Esophagus squamous epithelium (tissue), 4 donors: ENCODE results near the gene DNM3.

Experiments
- POLR2A ChIP-seq, 4 donors: fragments of 450-650 bp; IDR thresholded peaks; one replicate each; pipeline ENCODE4 v1.6.1; 2017; ENCODE audit warnings: antibody characterized with exemption in 4 of 4, mild to moderate bottlenecking in 4 of 4, moderate library complexity in 3 of 4
- TF ChIP-seq, protein P1 (sequence below), 6 experiments: fragments of 450-650 bp in 4 of 6; fragments of 200-600 bp in 2 of 6; sonication (generic) in 2 of 6; IDR thresholded peaks; one replicate each; pipeline ENCODE4 v1.5.1; 2016 to 2019; ENCODE audit warnings: antibody characterized with exemption in 6 of 6, mild to moderate bottlenecking in 4 of 6, moderate library complexity in 4 of 6

DNA sequence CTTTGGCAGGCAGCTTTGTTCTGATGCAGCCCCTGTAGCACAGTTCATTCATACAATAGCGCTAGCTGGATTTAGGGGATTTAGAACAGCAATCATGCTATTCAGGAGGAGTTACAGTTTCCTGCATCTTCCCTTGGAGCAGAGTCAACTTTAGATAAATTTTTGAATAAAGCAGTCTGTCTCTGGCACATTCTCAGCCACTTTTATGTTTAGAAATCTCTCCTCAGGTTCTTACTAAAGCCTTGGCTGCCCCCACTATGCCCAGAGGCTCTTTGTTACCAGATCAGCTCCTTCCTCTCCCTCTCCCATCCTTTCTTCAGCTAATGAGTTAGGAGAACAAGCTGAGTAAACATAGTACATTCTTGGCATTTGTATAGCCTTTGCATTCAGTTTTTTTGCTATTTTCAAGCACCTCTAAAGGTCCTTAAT is 619.6 kb downstream of the DNM3 start:
- TF ChIP-seq POLR2A (IDR thresholded peaks at IDR 0.05) = no peak
- TF ChIP-seq, protein P1, sequence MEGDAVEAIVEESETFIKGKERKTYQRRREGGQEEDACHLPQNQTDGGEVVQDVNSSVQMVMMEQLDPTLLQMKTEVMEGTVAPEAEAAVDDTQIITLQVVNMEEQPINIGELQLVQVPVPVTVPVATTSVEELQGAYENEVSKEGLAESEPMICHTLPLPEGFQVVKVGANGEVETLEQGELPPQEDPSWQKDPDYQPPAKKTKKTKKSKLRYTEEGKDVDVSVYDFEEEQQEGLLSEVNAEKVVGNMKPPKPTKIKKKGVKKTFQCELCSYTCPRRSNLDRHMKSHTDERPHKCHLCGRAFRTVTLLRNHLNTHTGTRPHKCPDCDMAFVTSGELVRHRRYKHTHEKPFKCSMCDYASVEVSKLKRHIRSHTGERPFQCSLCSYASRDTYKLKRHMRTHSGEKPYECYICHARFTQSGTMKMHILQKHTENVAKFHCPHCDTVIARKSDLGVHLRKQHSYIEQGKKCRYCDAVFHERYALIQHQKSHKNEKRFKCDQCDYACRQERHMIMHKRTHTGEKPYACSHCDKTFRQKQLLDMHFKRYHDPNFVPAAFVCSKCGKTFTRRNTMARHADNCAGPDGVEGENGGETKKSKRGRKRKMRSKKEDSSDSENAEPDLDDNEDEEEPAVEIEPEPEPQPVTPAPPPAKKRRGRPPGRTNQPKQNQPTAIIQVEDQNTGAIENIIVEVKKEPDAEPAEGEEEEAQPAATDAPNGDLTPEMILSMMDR (IDR thresholded peaks at IDR 0.05) = no peak
